Testis (tissue), 2 donors: ENCODE measurements around the gene ANKS4B.

ENCODE experiments used
- POLR2A ChIP-seq: fragments of 450-650 bp; IDR thresholded peaks from one replicate; pipeline ENCODE4 v1.6.1; 2017; ENCODE audit warnings: antibody characterized with exemption, mild to moderate bottlenecking, moderate library complexity
- TF ChIP-seq, protein P1 (sequence below), 3 experiments: fragments of 450-650 bp in 2 of 3; fragments of 200-600 bp in 1 of 3; sonication (generic) in 1 of 3; IDR thresholded peaks; one replicate each; pipeline ENCODE4 v1.5.1; 2016 to 2019; ENCODE audit warnings: antibody characterized with exemption in 3 of 3, mild to moderate bottlenecking in 2 of 3, moderate library complexity in 1 of 3

DNA sequence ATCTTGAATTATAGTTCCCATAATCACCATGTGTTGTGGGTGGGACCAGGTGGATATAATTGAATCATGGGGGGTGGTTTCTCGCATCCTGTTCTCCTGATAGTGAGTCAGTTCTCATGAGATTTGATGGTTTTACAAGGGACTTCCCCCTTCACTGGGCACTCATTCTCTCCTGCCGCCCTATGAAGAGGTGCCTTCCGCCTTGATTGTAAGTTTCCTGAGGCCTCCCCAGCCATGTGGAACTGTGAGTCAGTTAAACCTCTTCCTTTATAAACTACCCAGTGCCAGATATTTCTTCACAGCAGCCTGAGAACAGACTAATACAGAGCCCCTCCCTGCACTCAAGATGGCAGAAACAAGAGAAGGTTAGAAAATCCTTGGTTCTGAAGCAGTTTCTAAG, 48.7 kb upstream of the ANKS4B start:
- TF ChIP-seq, protein P1, sequence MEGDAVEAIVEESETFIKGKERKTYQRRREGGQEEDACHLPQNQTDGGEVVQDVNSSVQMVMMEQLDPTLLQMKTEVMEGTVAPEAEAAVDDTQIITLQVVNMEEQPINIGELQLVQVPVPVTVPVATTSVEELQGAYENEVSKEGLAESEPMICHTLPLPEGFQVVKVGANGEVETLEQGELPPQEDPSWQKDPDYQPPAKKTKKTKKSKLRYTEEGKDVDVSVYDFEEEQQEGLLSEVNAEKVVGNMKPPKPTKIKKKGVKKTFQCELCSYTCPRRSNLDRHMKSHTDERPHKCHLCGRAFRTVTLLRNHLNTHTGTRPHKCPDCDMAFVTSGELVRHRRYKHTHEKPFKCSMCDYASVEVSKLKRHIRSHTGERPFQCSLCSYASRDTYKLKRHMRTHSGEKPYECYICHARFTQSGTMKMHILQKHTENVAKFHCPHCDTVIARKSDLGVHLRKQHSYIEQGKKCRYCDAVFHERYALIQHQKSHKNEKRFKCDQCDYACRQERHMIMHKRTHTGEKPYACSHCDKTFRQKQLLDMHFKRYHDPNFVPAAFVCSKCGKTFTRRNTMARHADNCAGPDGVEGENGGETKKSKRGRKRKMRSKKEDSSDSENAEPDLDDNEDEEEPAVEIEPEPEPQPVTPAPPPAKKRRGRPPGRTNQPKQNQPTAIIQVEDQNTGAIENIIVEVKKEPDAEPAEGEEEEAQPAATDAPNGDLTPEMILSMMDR (IDR thresholded peaks at IDR 0.05): no peak
- no peak for TF ChIP-seq POLR2A
